Measurements from ENCODE around the gene SPTBN5.

SPTBN5 gene

GRCh38 chr15:41893422-41894250, at the start of gene SPTBN5:
TSS of gene SPTBN5 (minus strand) at chr15:41894053. CDS start at chr15:41893497, 556 bp downstream.
- no peak within 1 kb of the TSS for H3K4me3 ChIP-seq (ENCODE audit: low read depth, low read length)
- no peak for DNase-seq (ENCODE audit: low read depth)

GRCh38 chr15:41942886-41943285, 49.0 kb upstream of the SPTBN5 start:
- H3K4me3 ChIP-seq (ENCODE audit: low read depth, low read length) = no peak overlapping the region
- TF ChIP-seq CTCF (IDR thresholded peaks at IDR 0.05; ENCODE audit: control insufficient read depth, extremely low read depth, insufficient read depth) = no peak
- DNase-seq (ENCODE audit: low read depth) = no peak

More at GRCh38 chr15:41893422-41894250, at the start of gene SPTBN5:
- TF ChIP-seq CTCF (IDR thresholded peaks at IDR 0.05; ENCODE audit: control insufficient read depth, extremely low read depth, insufficient read depth) = no peak

GRCh38 chr15:41941644-41942415, 48.0 kb upstream of the SPTBN5 start:
- DNase-seq (ENCODE audit: low read depth) = no peak
- no peak for TF ChIP-seq CTCF (IDR thresholded peaks at IDR 0.05; ENCODE audit: control insufficient read depth, extremely low read depth, insufficient read depth)
- H3K4me3 ChIP-seq (ENCODE audit: low read depth, low read length) = no peak overlapping the region

GRCh38 chr15:41940441-41940857, 46.6 kb upstream of the SPTBN5 start:
- no peak for TF ChIP-seq CTCF (IDR thresholded peaks at IDR 0.05; ENCODE audit: control insufficient read depth, extremely low read depth, insufficient read depth)
- H3K4me3 ChIP-seq (ENCODE audit: low read depth, low read length) = no peak overlapping the region
- no peak for DNase-seq (ENCODE audit: low read depth)

GRCh38 chr15:41939986-41940385, 46.1 kb upstream of the SPTBN5 start:
- TF ChIP-seq CTCF (IDR thresholded peaks at IDR 0.05; ENCODE audit: control insufficient read depth, extremely low read depth, insufficient read depth) = no peak
- H3K4me3 ChIP-seq (ENCODE audit: low read depth, low read length) = no peak overlapping the region
- DNase-seq (ENCODE audit: low read depth) = no peak

GRCh38 chr15:41937568-41937923, 43.7 kb upstream of the SPTBN5 start:
- DNase-seq (ENCODE audit: low read depth) = no peak
- H3K4me3 ChIP-seq (ENCODE audit: low read depth, low read length) = no peak overlapping the region
- no peak for TF ChIP-seq CTCF (IDR thresholded peaks at IDR 0.05; ENCODE audit: control insufficient read depth, extremely low read depth, insufficient read depth)
